MM.1S (cell line): ENCODE measurements around the gene BEGAIN.

Experiments
- DNase-seq: peaks from one replicate; pipeline ENCODE4 v3.0.0-alpha.2; 2015
- H2AFZ ChIP-seq: fragments of 300-600 bp; sonication (generic); 2 replicates; pipeline ENCODE4 v1.6.0; 2016; ENCODE audit warnings: antibody characterized with exemption, low read length
- H3F3A ChIP-seq: fragments of 300-600 bp; sonication (generic); 2 replicates; pipeline ENCODE4 v1.6.1; 2016; ENCODE audit warnings: mild to moderate bottlenecking, antibody characterized with exemption, low read length, moderate library complexity, mixed read lengths; ENCODE audit not compliant: insufficient read depth
- H3K27ac ChIP-seq: fragments of 300-600 bp; sonication (generic); 2 replicates; pipeline ENCODE4 v1.5.1; 2016; ENCODE audit warnings: mild to moderate bottlenecking, low read length
- H3K27me3 ChIP-seq: fragments of 300-600 bp; sonication (generic); replicated peaks from 2 replicates; pipeline ENCODE4 v1.6.0; 2016; ENCODE audit warnings: low read length; ENCODE audit not compliant: insufficient read depth
- H3K36me3 ChIP-seq: fragments of 300-600 bp; sonication (generic); replicated peaks from 2 replicates; pipeline ENCODE4 v1.6.1; 2016; ENCODE audit warnings: mild to moderate bottlenecking, low read length, mixed read lengths; ENCODE audit not compliant: insufficient read depth
- H3K4me1 ChIP-seq: fragments of 300-600 bp; sonication (generic); 2 replicates; pipeline ENCODE4 v1.6.1; 2016; ENCODE audit warnings: low read length, mixed read lengths
- H3K4me2 ChIP-seq: fragments of 300-600 bp; sonication (generic); 2 replicates; pipeline ENCODE4 v1.6.0; 2016; ENCODE audit warnings: low read depth, low read length
- H3K4me3 ChIP-seq: fragments of 300-600 bp; sonication (generic); 2 replicates; pipeline ENCODE4 v1.5.1; 2016; ENCODE audit warnings: low read length, mixed read lengths
- H3K79me2 ChIP-seq: fragments of 300-600 bp; sonication (generic); 2 replicates; pipeline ENCODE4 v1.6.1; 2016; ENCODE audit warnings: mixed run types, low read length, mixed read lengths
- H3K9ac ChIP-seq: fragments of 300-600 bp; sonication (generic); 2 replicates; pipeline ENCODE4 v1.6.1; 2016; ENCODE audit warnings: low read length, mixed read lengths
- H3K9me2 ChIP-seq: fragments of 300-600 bp; sonication (generic); replicated peaks from 2 replicates; pipeline ENCODE4 v1.6.1; 2016; ENCODE audit warnings: mild to moderate bottlenecking, low read length, mixed read lengths; ENCODE audit not compliant: insufficient read depth
- H3K9me3 ChIP-seq: fragments of 300-600 bp; sonication (generic); replicated peaks from 2 replicates; pipeline ENCODE4 v1.6.1; 2016; ENCODE audit warnings: mild to moderate bottlenecking, low read length, mixed read lengths; ENCODE audit not compliant: insufficient read depth
- H4K20me1 ChIP-seq: fragments of 300-600 bp; sonication (generic); 2 replicates; pipeline ENCODE4 v1.6.1; 2016; ENCODE audit warnings: mild to moderate bottlenecking, low read length, moderate library complexity, mixed read lengths; ENCODE audit not compliant: insufficient read depth
- EZH2 ChIP-seq: fragments of 300-600 bp; sonication (generic); optimal IDR thresholded peaks from 2 replicates; pipeline ENCODE3; 2017; ENCODE audit warnings: low read depth, mild to moderate bottlenecking, antibody characterized with exemption, low read length, mixed read lengths
- EZH2phosphoT487 ChIP-seq: fragments of 300-600 bp; sonication (generic); IDR thresholded peaks from 2 replicates; pipeline ENCODE4 v1.6.1; 2018; ENCODE audit warnings: antibody characterized with exemption, low read length
- TF ChIP-seq, protein P1 (sequence below): fragments of 300-600 bp; sonication (generic); IDR thresholded peaks from 2 replicates; pipeline ENCODE4 v1.5.1; 2016; ENCODE audit warnings: antibody characterized with exemption, low read length, mixed read lengths

BEGAIN gene

DNA sequence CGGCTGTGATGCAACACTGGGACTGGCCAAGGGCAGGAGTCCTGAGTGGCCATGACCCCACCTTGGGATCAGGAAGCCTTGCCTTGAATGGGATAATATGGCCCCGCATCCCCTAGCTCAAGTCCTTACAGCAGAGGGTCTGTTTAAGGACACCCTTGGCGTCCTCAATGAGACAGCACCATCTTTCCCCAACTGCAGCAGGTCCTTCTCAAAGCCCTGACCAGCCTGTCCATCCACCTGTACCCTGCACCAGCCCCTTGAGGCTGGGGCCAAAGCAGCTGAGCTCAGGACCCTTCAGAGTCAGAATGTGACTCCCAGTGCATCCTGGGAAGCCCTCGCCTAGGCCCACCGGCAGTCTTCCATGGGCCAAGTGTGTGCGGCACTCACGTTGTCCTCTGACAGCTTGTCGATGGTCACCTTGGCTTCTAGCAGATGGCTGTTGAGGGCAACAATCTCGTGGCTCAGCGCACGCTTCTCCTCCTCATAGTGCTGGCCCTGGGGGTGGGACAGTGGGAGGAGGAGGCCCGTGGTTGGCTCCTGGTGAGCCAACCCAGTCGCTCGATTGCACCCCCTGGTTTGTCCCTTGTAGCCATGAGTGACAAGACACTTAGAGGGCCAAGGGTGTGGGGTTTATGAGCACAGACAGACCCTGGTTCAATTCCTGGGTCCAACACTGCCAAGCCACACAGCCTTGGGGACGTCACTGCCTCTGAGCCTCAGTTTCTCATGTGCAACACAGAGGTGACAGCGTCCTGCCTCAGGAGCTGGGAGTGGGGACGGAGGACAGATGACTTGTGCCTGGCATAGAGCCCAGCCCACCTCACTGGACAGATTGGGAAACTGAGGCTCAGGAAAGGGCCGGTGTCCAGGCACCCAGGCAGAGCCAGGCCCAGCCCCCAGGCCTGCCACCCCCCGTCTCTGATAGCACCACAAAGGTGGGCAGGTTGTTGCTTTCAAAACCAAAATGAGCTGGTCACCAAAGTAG lies 43.5 kb downstream of the BEGAIN start:
- TF ChIP-seq, protein P1, sequence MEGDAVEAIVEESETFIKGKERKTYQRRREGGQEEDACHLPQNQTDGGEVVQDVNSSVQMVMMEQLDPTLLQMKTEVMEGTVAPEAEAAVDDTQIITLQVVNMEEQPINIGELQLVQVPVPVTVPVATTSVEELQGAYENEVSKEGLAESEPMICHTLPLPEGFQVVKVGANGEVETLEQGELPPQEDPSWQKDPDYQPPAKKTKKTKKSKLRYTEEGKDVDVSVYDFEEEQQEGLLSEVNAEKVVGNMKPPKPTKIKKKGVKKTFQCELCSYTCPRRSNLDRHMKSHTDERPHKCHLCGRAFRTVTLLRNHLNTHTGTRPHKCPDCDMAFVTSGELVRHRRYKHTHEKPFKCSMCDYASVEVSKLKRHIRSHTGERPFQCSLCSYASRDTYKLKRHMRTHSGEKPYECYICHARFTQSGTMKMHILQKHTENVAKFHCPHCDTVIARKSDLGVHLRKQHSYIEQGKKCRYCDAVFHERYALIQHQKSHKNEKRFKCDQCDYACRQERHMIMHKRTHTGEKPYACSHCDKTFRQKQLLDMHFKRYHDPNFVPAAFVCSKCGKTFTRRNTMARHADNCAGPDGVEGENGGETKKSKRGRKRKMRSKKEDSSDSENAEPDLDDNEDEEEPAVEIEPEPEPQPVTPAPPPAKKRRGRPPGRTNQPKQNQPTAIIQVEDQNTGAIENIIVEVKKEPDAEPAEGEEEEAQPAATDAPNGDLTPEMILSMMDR = no peak
- TF ChIP-seq EZH2 = no peak
- no peak for TF ChIP-seq EZH2phosphoT487
- no peaks in the 10 kb centered on the region for H3K27me3 ChIP-seq
- 0 out of 2 replicates have a peak, but pooled peaks cover 2% of the 10 kb centered on the region for H3F3A ChIP-seq
- no peak overlapping the region for H3K27ac ChIP-seq
- no peaks in the 10 kb centered on the region for H3K9me3 ChIP-seq
- H3K9me2 ChIP-seq = no peaks in the 10 kb centered on the region
- no peaks in the 10 kb centered on the region for H3K79me2 ChIP-seq
- H2AFZ ChIP-seq = no peak overlapping the region
- DNase-seq = no peak
- no peak overlapping the region for H3K9ac ChIP-seq
- H3K4me1 ChIP-seq = no peaks in the 10 kb centered on the region
- no peaks in the 10 kb centered on the region for H4K20me1 ChIP-seq
- no peak overlapping the region for H3K4me2 ChIP-seq
- no peaks in the 10 kb centered on the region for H3K36me3 ChIP-seq
- H3K4me3 ChIP-seq = no peak overlapping the region

DNA sequence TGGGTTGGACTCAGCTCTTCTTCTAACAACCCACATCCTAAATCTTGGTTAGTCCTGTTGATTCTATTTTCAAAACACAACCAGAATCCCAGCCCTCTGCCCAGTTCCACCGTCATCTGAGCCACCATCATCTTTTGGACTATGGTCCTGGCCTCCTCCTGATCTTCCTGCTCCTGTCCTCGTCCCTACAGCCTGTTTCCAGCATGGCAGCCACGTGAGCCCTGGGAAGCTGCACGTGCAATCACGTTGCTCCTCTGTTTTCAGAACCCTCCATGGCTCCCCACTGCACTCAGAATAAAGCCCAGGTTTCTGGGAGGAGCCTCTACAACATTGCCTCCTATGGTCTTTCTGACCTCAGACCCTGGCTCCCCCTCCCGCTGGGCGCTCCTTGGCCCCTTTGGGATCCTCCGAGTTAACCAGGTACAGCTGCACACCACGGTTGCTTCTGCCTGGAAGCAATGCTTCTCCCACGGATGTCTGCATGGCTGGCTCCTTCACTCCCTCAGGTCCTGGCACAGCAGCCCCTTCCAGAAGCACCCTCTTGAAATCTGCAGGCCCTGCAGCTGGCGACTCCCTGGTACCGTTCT lies 44.5 kb downstream of the BEGAIN start:
- H3K9me3 ChIP-seq = no peaks in the 10 kb centered on the region
- no peaks in the 10 kb centered on the region for H4K20me1 ChIP-seq
- no peak overlapping the region for H3K27ac ChIP-seq
- TF ChIP-seq, protein P1 = no peak
- TF ChIP-seq EZH2phosphoT487 (no peak), EZH2 (no peak)
- H2AFZ ChIP-seq = no peak overlapping the region
- H3K4me3 ChIP-seq = no peak overlapping the region
- DNase-seq = no peak
- H3K27me3 ChIP-seq = no peaks in the 10 kb centered on the region
- no peaks in the 10 kb centered on the region for H3K79me2 ChIP-seq
- no peak overlapping the region for H3K4me2 ChIP-seq
- no peaks in the 10 kb centered on the region for H3K9me2 ChIP-seq
- H3K36me3 ChIP-seq = no peaks in the 10 kb centered on the region
- 0 out of 2 replicates have a peak, but pooled peaks cover 2% of the 10 kb centered on the region for H3F3A ChIP-seq
- H3K4me1 ChIP-seq = no peaks in the 10 kb centered on the region
- no peak overlapping the region for H3K9ac ChIP-seq

- Histone ChIP-seq H3K9ac (no peak overlapping the region), H3K27me3 (no peaks in the 10 kb centered on the region), H3K4me2 (no peak overlapping the region), H3K79me2 (no peaks in the 10 kb centered on the region), H3K9me3 (no peaks in the 10 kb centered on the region), H3K9me2 (no peaks in the 10 kb centered on the region), H3K4me3 (no peak overlapping the region), H4K20me1 (no peaks in the 10 kb centered on the region), H3F3A (0 out of 2 replicates have a peak, but pooled peaks cover 2% of the 10 kb centered on the region), H2AFZ (no peak overlapping the region), H3K27ac (no peak overlapping the region), H3K4me1 (no peaks in the 10 kb centered on the region), H3K36me3 (no peaks in the 10 kb centered on the region)
- TF ChIP-seq EZH2phosphoT487 (no peak), EZH2 (no peak)
- TF ChIP-seq, protein P1 = no peak
- no peak for DNase-seq
These were observed 45.3 kb downstream of the BEGAIN start for GRCh38 chr14:100541621-100542560.
